ENCODE data around the gene RALGAPA2. TPM values are rescaled to one million over a fixed set of nuclear protein-coding genes. Genes with fewer than 3 reads are reported as not detected.

The RALGAPA2 gene
- total RNA-seq, 1 donor from 2014 or later, result 22.1 TPM

DNA sequence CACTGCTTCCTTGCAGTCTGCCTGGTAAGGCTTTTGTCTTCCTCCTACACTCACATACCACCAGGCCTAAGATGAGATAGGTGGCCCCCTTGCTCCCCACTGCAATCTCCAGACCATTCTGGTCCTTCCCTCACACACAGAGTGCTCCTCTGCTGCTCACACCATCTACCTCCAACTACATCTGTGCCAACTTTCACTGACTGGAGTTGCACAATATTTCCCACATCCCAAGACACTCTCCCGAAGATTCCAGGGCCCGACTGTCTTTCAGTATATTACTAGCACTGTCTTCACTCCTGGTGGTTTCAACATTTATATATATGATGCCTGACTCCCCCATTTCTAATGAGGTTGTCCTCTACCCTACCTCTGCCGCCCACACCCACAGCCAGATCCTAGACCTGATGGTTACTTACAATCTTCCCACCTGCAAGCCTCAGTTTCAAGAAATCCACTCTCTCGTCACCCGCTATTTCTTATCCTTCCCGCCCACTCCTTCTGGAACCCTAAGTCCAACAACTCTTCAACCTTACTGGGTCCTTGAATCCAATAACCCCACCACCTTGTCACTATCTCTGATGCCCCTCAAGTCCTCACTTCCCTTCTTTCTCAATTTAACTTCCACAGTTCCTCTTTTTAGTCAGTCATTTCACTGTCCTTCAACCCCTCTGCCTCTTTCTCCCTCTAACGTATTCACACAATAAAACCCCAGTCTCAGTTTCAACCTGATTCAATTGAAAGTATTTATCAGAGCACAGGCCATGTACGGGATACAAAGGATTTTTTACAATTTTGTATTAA lies 21.6 kb downstream of the RALGAPA2 start:
- Mint-ChIP-seq H3K27me3 (ENCODE audit: low read depth) (no peaks in the 10 kb centered on the region), H3K4me3 (ENCODE audit: low read depth) (no peak overlapping the region), H3K9me3 (no peaks in the 10 kb centered on the region)

DNA sequence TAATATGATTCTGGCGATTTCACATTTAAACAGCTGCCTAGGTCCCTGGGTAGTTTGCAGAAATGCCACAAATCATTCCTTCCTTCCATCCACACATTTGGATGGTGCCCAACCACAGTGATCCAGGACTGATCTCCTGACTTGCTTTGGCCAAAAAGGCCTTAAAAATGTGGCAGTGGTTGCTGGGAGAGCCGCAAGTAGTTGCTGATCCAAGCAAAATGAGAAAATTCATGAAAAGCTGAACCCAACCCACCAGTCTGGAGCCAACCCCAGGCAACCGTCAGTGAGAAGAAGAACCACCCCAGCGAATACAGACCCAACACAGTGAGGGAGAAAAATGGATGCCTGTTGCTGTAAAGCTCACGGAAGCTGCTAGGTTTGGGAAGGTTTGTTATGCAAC lies 25.1 kb downstream of the RALGAPA2 start:
- Mint-ChIP-seq H3K36me3 (ENCODE audit: low read depth) (no peaks in the 10 kb centered on the region), H3K4me1 (ENCODE audit: low read depth) (peaks cover 17% of the 10 kb centered on the region), H3K9me3 (no peaks in the 10 kb centered on the region), H3K4me3 (ENCODE audit: low read depth) (no peak overlapping the region), H3K27me3 (ENCODE audit: low read depth) (no peaks in the 10 kb centered on the region), H3K27ac (no peak overlapping the region)
- DNase-seq (ENCODE audit: low spot score), result no peak
- intact Hi-C loops (cut with micrococcal nuclease), result no loop called here

More for the DNA sequence above, 21.6 kb downstream of the RALGAPA2 start:
- Mint-ChIP-seq H3K27ac (no peak overlapping the region), H3K4me1 (ENCODE audit: low read depth) (peaks cover 3% of the 10 kb centered on the region), H3K36me3 (ENCODE audit: low read depth) (no peaks in the 10 kb centered on the region)
- no peak for DNase-seq (ENCODE audit: low spot score)
- intact Hi-C loops (cut with micrococcal nuclease), result no loop called here

- no peak for DNase-seq (ENCODE audit: low spot score)
- H3K4me3 Mint-ChIP-seq (ENCODE audit: low read depth), result no peak overlapping the region
- peaks cover 20% of the 10 kb centered on the region for H3K4me1 Mint-ChIP-seq (ENCODE audit: low read depth)
- H3K36me3 Mint-ChIP-seq (ENCODE audit: low read depth), result no peaks in the 10 kb centered on the region
- intact Hi-C loops (cut with micrococcal nuclease), result no loop called here
- H3K9me3 Mint-ChIP-seq, result no peaks in the 10 kb centered on the region
- no peak overlapping the region for H3K27ac Mint-ChIP-seq
- H3K27me3 Mint-ChIP-seq (ENCODE audit: low read depth), result no peaks in the 10 kb centered on the region
Observed at GRCh38 chr20:20685635-20686034, 26.8 kb downstream of the RALGAPA2 start.

DNA sequence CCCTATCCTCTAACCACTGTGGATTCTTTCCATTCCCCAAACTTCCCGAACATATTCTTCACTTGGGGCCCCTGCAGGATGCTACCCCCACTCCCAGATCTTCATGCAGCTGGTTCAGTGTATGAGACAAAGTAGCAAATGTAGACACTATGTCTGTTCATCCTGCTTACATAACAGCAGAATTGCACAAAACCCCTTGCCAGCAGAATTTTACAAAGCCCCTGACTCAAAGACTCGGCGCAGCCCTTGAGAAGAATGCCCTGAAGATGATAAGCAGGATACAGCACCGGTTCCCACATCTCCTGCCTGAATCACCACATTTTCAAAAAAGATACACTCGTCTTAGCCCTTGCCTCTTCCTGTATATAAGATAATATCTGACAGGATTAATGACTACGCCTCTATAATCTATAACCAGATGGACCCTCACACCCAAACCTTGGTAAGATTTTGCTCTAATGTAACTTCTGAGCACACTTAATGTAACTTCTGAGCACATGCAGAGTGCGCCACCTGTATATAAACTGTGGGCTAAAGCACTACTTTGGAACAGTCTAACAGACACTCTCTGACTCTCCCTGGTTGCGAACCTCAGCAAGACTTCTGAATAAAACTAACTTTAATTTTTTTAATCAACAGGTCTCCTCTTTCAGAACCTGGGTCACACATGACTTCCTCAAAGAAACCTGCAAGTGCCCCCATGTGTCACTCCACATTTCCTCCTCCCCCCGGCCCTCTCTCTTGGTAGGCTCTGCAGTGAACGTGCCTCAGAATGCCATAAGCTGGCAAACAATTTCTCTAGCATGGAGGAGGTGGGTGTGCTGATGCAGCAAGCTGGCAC lies 28.7 kb downstream of the RALGAPA2 start:
- DNase-seq (ENCODE audit: low spot score), result no peak
- peaks cover 20% of the 10 kb centered on the region for H3K4me1 Mint-ChIP-seq (ENCODE audit: low read depth)
- no peak overlapping the region for H3K27ac Mint-ChIP-seq
- no peaks in the 10 kb centered on the region for H3K9me3 Mint-ChIP-seq
- intact Hi-C loops (cut with micrococcal nuclease), result no loop called here
- no peaks in the 10 kb centered on the region for H3K27me3 Mint-ChIP-seq (ENCODE audit: low read depth)
- no peaks in the 10 kb centered on the region for H3K36me3 Mint-ChIP-seq (ENCODE audit: low read depth)
- H3K4me3 Mint-ChIP-seq (ENCODE audit: low read depth), result no peak overlapping the region

- Mint-ChIP-seq H3K36me3 (ENCODE audit: low read depth) (no peaks in the 10 kb centered on the region), H3K27ac (no peak overlapping the region), H3K4me3 (ENCODE audit: low read depth) (no peak overlapping the region), H3K9me3 (no peaks in the 10 kb centered on the region), H3K4me1 (ENCODE audit: low read depth) (peaks cover 20% of the 10 kb centered on the region), H3K27me3 (ENCODE audit: low read depth) (no peaks in the 10 kb centered on the region)
- no peak for DNase-seq (ENCODE audit: low spot score)
- intact Hi-C loops (cut with micrococcal nuclease), result no loop called here
Observed at GRCh38 chr20:20683020-20683419, 29.4 kb downstream of the RALGAPA2 start.

GRCh38 chr20:20680991-20681508 lies 31.4 kb downstream of the RALGAPA2 start:
- no peak overlapping the region for H3K4me3 Mint-ChIP-seq (ENCODE audit: low read depth)
- no peaks in the 10 kb centered on the region for H3K9me3 Mint-ChIP-seq
- no peak for DNase-seq (ENCODE audit: low spot score)
- peaks cover 20% of the 10 kb centered on the region for H3K4me1 Mint-ChIP-seq (ENCODE audit: low read depth)
- peaks cover 6% of the 10 kb centered on the region for H3K36me3 Mint-ChIP-seq (ENCODE audit: low read depth)
- no peak overlapping the region for H3K27ac Mint-ChIP-seq
- intact Hi-C loops (cut with micrococcal nuclease), result no loop called here
- no peaks in the 10 kb centered on the region for H3K27me3 Mint-ChIP-seq (ENCODE audit: low read depth)

DNA sequence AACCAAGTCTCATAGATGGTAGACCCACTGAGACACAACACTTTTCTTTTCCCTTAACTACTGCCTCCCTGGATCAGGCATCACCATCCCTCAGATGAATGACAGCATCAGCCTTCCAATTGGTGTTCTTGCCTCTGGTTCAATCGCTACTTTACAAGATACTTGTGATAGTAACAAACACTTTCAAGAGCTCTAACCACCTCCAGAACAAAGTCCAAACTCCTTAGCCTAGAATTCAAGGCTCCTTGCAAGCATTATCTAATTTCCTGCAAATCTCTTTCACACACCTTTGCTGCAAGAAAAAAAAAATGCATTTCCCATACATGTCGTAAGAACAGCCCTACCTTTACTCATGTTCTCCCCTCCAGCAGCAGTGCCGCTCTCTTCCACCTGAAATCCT lies 33.1 kb downstream of the RALGAPA2 start:
- Mint-ChIP-seq H3K9me3 (no peaks in the 10 kb centered on the region), H3K36me3 (ENCODE audit: low read depth) (peaks cover 6% of the 10 kb centered on the region), H3K27me3 (ENCODE audit: low read depth) (no peaks in the 10 kb centered on the region), H3K4me3 (ENCODE audit: low read depth) (no peak overlapping the region), H3K27ac (no peak overlapping the region), H3K4me1 (ENCODE audit: low read depth) (peaks cover 21% of the 10 kb centered on the region)
- no peak for DNase-seq (ENCODE audit: low spot score)
- intact Hi-C loops (cut with micrococcal nuclease), result loop anchor here (5.0 kb wide), 1 partner anchor 33 kb away; the partner anchor contains the start of gene RALGAPA2

DNA sequence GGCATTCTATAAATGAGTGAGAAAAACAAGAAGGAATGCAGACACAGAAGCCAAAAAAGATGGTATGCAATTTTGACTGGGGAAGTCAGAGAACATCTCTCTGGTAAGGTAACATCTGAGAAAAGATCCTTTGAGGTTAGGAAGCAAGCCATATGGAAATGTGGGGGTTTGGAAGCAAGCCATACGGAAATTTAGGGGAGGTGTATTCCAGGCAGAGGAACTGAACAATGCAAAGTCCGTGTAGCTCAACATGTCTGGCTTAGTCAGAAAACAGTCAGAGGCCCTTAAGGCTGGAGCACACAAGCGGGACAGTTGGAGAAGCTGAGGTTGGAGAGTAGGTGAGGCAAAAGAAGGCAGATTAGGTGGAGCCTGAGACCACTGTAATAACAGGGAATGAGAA lies 35.3 kb downstream of the RALGAPA2 start:
- no peaks in the 10 kb centered on the region for H3K9me3 Mint-ChIP-seq
- H3K4me3 Mint-ChIP-seq (ENCODE audit: low read depth), result no peak overlapping the region
- H3K27me3 Mint-ChIP-seq (ENCODE audit: low read depth), result no peaks in the 10 kb centered on the region
- DNase-seq (ENCODE audit: low spot score), result no peak
- intact Hi-C loops (cut with micrococcal nuclease), result loop anchor here (5.0 kb wide), 1 partner anchor 35 kb away; the partner anchor contains the start of gene RALGAPA2
- H3K4me1 Mint-ChIP-seq (ENCODE audit: low read depth), result peaks cover 9% of the 10 kb centered on the region
- peaks cover 10% of the 10 kb centered on the region for H3K36me3 Mint-ChIP-seq (ENCODE audit: low read depth)
- H3K27ac Mint-ChIP-seq, result no peak overlapping the region

DNA sequence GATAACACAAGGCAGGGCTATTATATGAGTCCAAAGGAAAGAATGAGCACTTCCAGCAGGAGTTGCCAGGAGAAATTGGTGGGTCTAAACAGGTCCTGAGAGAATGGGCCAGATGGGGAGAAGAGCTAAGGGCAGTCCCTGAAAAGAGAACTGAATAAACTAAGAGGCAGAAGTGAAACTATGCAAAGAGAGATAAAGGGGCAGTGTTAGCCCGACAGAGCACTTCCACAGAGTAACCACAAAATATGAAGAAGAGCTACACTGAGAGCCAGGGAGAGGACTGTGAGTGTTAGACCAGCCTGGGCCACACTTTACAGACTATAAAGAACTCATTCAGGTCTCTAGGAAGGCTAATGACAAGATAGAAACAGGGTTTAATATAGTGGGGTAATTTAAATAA lies 43.8 kb downstream of the RALGAPA2 start:
- H3K4me1 Mint-ChIP-seq (ENCODE audit: low read depth), result peaks cover 15% of the 10 kb centered on the region
- H3K27ac Mint-ChIP-seq, result no peak overlapping the region
- H3K9me3 Mint-ChIP-seq, result no peaks in the 10 kb centered on the region
- intact Hi-C loops (cut with micrococcal nuclease), result no loop called here
- H3K27me3 Mint-ChIP-seq (ENCODE audit: low read depth), result no peaks in the 10 kb centered on the region
- H3K4me3 Mint-ChIP-seq (ENCODE audit: low read depth), result no peak overlapping the region
- DNase-seq (ENCODE audit: low spot score), result no peak
- H3K36me3 Mint-ChIP-seq (ENCODE audit: low read depth), result peaks cover 3% of the 10 kb centered on the region

- H3K27me3 Mint-ChIP-seq (ENCODE audit: low read depth), result no peaks in the 10 kb centered on the region
- no peak overlapping the region for H3K4me3 Mint-ChIP-seq (ENCODE audit: low read depth)
- peaks cover 13% of the 10 kb centered on the region for H3K4me1 Mint-ChIP-seq (ENCODE audit: low read depth)
- DNase-seq (ENCODE audit: low spot score), result no peak
- H3K27ac Mint-ChIP-seq, result no peak overlapping the region
- H3K9me3 Mint-ChIP-seq, result no peaks in the 10 kb centered on the region
- no peaks in the 10 kb centered on the region for H3K36me3 Mint-ChIP-seq (ENCODE audit: low read depth)
- intact Hi-C loops (cut with micrococcal nuclease), result no loop called here
Observed at GRCh38 chr20:20666359-20666758, 46.1 kb downstream of the RALGAPA2 start.

- Mint-ChIP-seq H3K27me3 (ENCODE audit: low read depth) (no peaks in the 10 kb centered on the region), H3K4me3 (ENCODE audit: low read depth) (no peak overlapping the region), H3K27ac (no peak overlapping the region), H3K9me3 (no peaks in the 10 kb centered on the region), H3K36me3 (ENCODE audit: low read depth) (no peaks in the 10 kb centered on the region), H3K4me1 (ENCODE audit: low read depth) (peaks cover 13% of the 10 kb centered on the region)
- DNase-seq (ENCODE audit: low spot score), result no peak
- intact Hi-C loops (cut with micrococcal nuclease), result loop anchor here (1.0 kb wide), 1 partner anchor 160 kb away; no protein-coding TSS in a partner anchor
Observed at GRCh38 chr20:20665606-20666332, 46.7 kb downstream of the RALGAPA2 start.

- DNase-seq (ENCODE audit: low spot score), result no peak
- intact Hi-C loops (cut with micrococcal nuclease), result loop anchor here (1.0 kb wide), 1 partner anchor 160 kb away; no protein-coding TSS in a partner anchor
Observed at GRCh38 chr20:20664795-20665589, 47.5 kb downstream of the RALGAPA2 start.

More at GRCh38 chr20:20664795-20665589, 47.5 kb downstream of the RALGAPA2 start:
- no peak overlapping the region for H3K27ac Mint-ChIP-seq
- H3K9me3 Mint-ChIP-seq, result no peaks in the 10 kb centered on the region
- no peaks in the 10 kb centered on the region for H3K27me3 Mint-ChIP-seq (ENCODE audit: low read depth)
- peaks cover 13% of the 10 kb centered on the region for H3K4me1 Mint-ChIP-seq (ENCODE audit: low read depth)
- no peak overlapping the region for H3K4me3 Mint-ChIP-seq (ENCODE audit: low read depth)
- H3K36me3 Mint-ChIP-seq (ENCODE audit: low read depth), result no peaks in the 10 kb centered on the region
